Neural progenitor cell (in vitro differentiated cells): ENCODE data around the gene APBB2. TPM values are rescaled to one million over a fixed set of nuclear protein-coding genes. Genes with fewer than 3 reads are reported as not detected.

Source experiments
- DNase-seq: peaks from one replicate; pipeline ENCODE4 v3.0.0-alpha.2; 2016; ENCODE audit warnings: low spot score
- H2AFZ ChIP-seq: fragments of 200-600 bp; sonication (generic); replicated peaks from 2 replicates; pipeline ENCODE4 v1.6.1; 2016; ENCODE audit warnings: antibody characterized with exemption
- H3F3A ChIP-seq: fragments of 200-600 bp; sonication (generic); 2 replicates; pipeline ENCODE4 v1.6.1; 2016; ENCODE audit warnings: antibody characterized with exemption, low read depth
- H3K27ac ChIP-seq: fragments of 200-600 bp; sonication (generic); 2 replicates; pipeline ENCODE4 v1.5.1; 2016; ENCODE audit warnings: mild to moderate bottlenecking
- H3K27me3 ChIP-seq: fragments of 200-600 bp; sonication (generic); 2 replicates; pipeline ENCODE4 v1.6.1; 2016; ENCODE audit warnings: mild to moderate bottlenecking, moderate library complexity
- H3K36me3 ChIP-seq: fragments of 200-600 bp; sonication (generic); 2 replicates; pipeline ENCODE4 v1.5.1; 2016
- H3K4me1 ChIP-seq: fragments of 200-600 bp; sonication (generic); 2 replicates; pipeline ENCODE4 v1.6.1; 2016; ENCODE audit warnings: mixed run types
- H3K4me2 ChIP-seq: fragments of 200-600 bp; sonication (generic); 2 replicates; pipeline ENCODE4 v1.6.1; 2016
- H3K4me3 ChIP-seq: fragments of 200-600 bp; sonication (generic); 2 replicates; pipeline ENCODE4 v1.5.1; 2016
- H3K79me2 ChIP-seq: fragments of 200-600 bp; sonication (generic); 2 replicates; pipeline ENCODE4 v1.6.1; 2016; ENCODE audit warnings: low read depth
- H3K9ac ChIP-seq: fragments of 200-600 bp; sonication (generic); 2 replicates; pipeline ENCODE4 v1.6.1; 2016
- H3K9me3 ChIP-seq: fragments of 200-600 bp; sonication (generic); 2 replicates; pipeline ENCODE4 v1.5.1; 2016; ENCODE audit warnings: low read depth
- H4K20me1 ChIP-seq: fragments of 200-600 bp; sonication (generic); 2 replicates; pipeline ENCODE4 v1.6.1; 2016; ENCODE audit warnings: low read depth
- H3K27ac Mint-ChIP-seq: 3 replicates; pipeline ENCODE4 v1.8.0; 2021; ENCODE audit warnings: mixed read lengths
- H3K27me3 Mint-ChIP-seq: 2 replicates; pipeline ENCODE4 v1.8.0; 2022; ENCODE audit warnings: low read depth, mild to moderate bottlenecking, inconsistent platforms, moderate library complexity, mixed read lengths; ENCODE audit not compliant: insufficient read depth
- H3K36me3 Mint-ChIP-seq: 3 replicates; pipeline ENCODE4 v1.8.0; 2021; ENCODE audit warnings: mixed read lengths
- H3K4me1 Mint-ChIP-seq: 3 replicates; pipeline ENCODE4 v1.8.0; 2021; ENCODE audit warnings: mixed read lengths
- H3K4me3 Mint-ChIP-seq: 3 replicates; pipeline ENCODE4 v1.8.0; 2021; ENCODE audit warnings: mild to moderate bottlenecking, moderate library complexity, mixed read lengths
- H3K9me3 Mint-ChIP-seq: 3 replicates; pipeline ENCODE4 v1.8.0; 2020; ENCODE audit warnings: mixed read lengths
- EZH2 ChIP-seq: fragments of 200-600 bp; sonication (generic); IDR thresholded peaks from 2 replicates; pipeline ENCODE4 v1.6.1; 2017; ENCODE audit warnings: antibody characterized with exemption, mild to moderate bottlenecking, moderate library complexity
- EZH2phosphoT487 ChIP-seq: fragments of 200-600 bp; sonication (generic); IDR thresholded peaks from 2 replicates; pipeline ENCODE4 v1.6.1; 2017; ENCODE audit warnings: antibody characterized with exemption
- total RNA-seq: library from RNA; depleted of rRNA; stranded (reverse); fragments of >200 nt; gene quantifications from 2 replicates; pipeline ENCODE4 v1.2.3, GENCODE V29; 2015; ENCODE audit warnings: low replicate concordance
- TF ChIP-seq, protein P1 (sequence below): fragments of 200-600 bp; sonication (generic); IDR thresholded peaks from 2 replicates; pipeline ENCODE4 v1.5.1; 2017; ENCODE audit warnings: antibody characterized with exemption, mild to moderate bottlenecking

Gene APBB2
- total RNA-seq, 1 donor from 2014 or later = 83.2 TPM

DNA sequence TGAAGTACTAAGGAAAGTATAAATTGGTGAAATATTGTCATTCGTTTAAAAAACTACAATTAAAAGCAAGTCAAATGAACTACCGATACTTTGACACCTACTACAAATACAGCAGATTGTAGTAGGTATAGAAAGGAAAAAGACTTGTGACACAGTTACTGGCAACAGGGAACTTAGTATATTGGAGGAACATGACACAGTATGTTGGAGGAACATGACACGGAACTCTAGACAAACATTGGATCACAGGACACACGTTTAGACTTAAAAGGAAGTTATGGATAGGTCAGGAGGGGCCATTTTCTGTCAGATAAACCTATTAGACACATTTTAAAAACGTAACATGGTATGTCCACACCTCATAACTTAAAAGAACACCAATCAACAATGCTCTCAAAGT, 132.5 kb downstream of the APBB2 start:
- no peak overlapping the region for H3K27ac Mint-ChIP-seq
- no peaks in the 10 kb centered on the region for H3K79me2 ChIP-seq
- no peak overlapping the region for H2AFZ ChIP-seq
- TF ChIP-seq EZH2phosphoT487 (no peak), EZH2 (no peak)
- TF ChIP-seq, protein P1, sequence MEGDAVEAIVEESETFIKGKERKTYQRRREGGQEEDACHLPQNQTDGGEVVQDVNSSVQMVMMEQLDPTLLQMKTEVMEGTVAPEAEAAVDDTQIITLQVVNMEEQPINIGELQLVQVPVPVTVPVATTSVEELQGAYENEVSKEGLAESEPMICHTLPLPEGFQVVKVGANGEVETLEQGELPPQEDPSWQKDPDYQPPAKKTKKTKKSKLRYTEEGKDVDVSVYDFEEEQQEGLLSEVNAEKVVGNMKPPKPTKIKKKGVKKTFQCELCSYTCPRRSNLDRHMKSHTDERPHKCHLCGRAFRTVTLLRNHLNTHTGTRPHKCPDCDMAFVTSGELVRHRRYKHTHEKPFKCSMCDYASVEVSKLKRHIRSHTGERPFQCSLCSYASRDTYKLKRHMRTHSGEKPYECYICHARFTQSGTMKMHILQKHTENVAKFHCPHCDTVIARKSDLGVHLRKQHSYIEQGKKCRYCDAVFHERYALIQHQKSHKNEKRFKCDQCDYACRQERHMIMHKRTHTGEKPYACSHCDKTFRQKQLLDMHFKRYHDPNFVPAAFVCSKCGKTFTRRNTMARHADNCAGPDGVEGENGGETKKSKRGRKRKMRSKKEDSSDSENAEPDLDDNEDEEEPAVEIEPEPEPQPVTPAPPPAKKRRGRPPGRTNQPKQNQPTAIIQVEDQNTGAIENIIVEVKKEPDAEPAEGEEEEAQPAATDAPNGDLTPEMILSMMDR = no peak
- no peaks in the 10 kb centered on the region for H3F3A ChIP-seq
- peaks cover 5% of the 10 kb centered on the region for H3K9me3 ChIP-seq
- no peak for DNase-seq
- H3K4me1 ChIP-seq = peaks cover 10% of the 10 kb centered on the region
- H3K4me3 ChIP-seq = no peak overlapping the region
- H3K4me3 Mint-ChIP-seq = no peak overlapping the region
- H3K9ac ChIP-seq = no peak overlapping the region
- H3K27me3 ChIP-seq = no peaks in the 10 kb centered on the region
- H3K4me1 Mint-ChIP-seq = peaks cover 2% of the 10 kb centered on the region
- H3K36me3 ChIP-seq = peaks cover 4% of the 10 kb centered on the region
- H4K20me1 ChIP-seq = no peaks in the 10 kb centered on the region
- no peaks in the 10 kb centered on the region for H3K36me3 Mint-ChIP-seq
- H3K9me3 Mint-ChIP-seq = peaks cover 11% of the 10 kb centered on the region
- H3K27ac ChIP-seq = no peak overlapping the region
- peaks cover 2% of the 10 kb centered on the region for H3K27me3 Mint-ChIP-seq
- H3K4me2 ChIP-seq = no peak overlapping the region

DNA sequence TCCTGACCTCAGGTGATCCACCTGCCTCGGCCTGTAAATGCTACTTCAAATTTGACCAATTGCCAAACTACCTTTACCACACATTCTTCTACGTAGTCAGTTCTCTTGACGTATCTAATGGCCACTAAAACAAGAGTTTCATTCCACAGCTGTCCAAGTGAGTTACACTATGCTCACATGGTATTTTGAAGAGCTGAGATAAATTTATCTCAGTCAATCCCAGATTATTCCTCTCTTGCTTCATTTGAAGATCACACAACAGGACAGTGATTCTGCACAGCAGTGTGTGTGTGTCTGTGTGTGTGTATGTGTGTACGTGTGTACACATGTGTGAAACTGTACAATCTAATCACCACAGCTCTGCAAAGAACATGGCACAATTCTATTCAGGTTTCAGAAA, 133.4 kb downstream of the APBB2 start:
- no peaks in the 10 kb centered on the region for H3F3A ChIP-seq
- no peaks in the 10 kb centered on the region for H3K27me3 ChIP-seq
- no peak overlapping the region for H3K4me3 Mint-ChIP-seq
- no peak for TF ChIP-seq EZH2
- no peak for TF ChIP-seq EZH2phosphoT487
- TF ChIP-seq, protein P1 = no peak
- DNase-seq = no peak
- peaks cover 2% of the 10 kb centered on the region for H3K27me3 Mint-ChIP-seq
- H3K4me2 ChIP-seq = no peak overlapping the region
- no peak overlapping the region for H3K27ac ChIP-seq
- H2AFZ ChIP-seq = no peak overlapping the region
- H4K20me1 ChIP-seq = no peaks in the 10 kb centered on the region
- no peak overlapping the region for H3K9ac ChIP-seq
- H3K27ac Mint-ChIP-seq = no peak overlapping the region
- peaks cover under 1% of the 10 kb centered on the region for H3K9me3 ChIP-seq
- H3K4me1 Mint-ChIP-seq = peaks cover 2% of the 10 kb centered on the region
- H3K36me3 ChIP-seq = peaks cover 2% of the 10 kb centered on the region
- no peaks in the 10 kb centered on the region for H3K36me3 Mint-ChIP-seq
- H3K4me3 ChIP-seq = no peak overlapping the region
- H3K4me1 ChIP-seq = peaks cover 10% of the 10 kb centered on the region
- peaks cover 2% of the 10 kb centered on the region for H3K9me3 Mint-ChIP-seq
- no peaks in the 10 kb centered on the region for H3K79me2 ChIP-seq

DNA sequence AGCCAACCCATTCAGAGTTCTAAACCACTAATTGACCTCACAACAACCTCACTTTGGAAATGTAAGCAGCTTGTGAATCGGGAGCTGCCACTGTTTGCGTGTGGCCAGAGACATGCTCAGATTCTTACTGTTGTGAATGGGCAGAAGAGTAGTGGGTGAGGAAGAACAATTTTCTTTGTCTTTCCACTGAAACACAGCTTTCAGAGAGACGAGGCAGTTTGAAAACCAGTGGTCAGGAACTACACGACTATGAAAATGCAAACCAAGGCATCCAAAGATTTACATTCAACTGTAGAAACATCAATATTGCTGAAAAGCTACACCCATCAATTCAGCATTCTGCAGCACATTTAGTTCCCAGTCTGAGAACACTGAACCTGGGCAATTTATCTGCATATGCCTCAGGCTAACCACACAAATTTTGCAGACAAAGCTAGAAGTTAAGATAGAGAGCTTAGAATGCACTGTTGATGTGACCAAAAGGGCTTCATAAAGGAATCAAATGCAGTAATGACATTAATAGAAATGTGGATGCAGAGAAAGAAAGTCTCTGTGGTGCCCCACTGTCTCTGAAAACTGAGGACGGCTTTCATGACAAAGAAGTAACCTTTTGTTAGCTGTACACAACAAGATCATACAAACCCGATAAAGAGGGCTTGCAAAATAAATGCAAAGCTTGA, 134.3 kb downstream of the APBB2 start:
- H3K4me3 ChIP-seq = no peak overlapping the region
- peaks cover 10% of the 10 kb centered on the region for H3K4me1 ChIP-seq
- Mint-ChIP-seq H3K36me3 (no peaks in the 10 kb centered on the region), H3K4me1 (peaks cover 2% of the 10 kb centered on the region), H3K4me3 (no peak overlapping the region), H3K27me3 (peaks cover 2% of the 10 kb centered on the region), H3K27ac (peak overlapping the region; percentile 50), H3K9me3 (no peaks in the 10 kb centered on the region)
- no peaks in the 10 kb centered on the region for H3K27me3 ChIP-seq
- no peaks in the 10 kb centered on the region for H3K36me3 ChIP-seq
- H3K9me3 ChIP-seq = no peaks in the 10 kb centered on the region
- H3K27ac ChIP-seq = no peak overlapping the region
- H3F3A ChIP-seq = no peaks in the 10 kb centered on the region
- no peak overlapping the region for H3K4me2 ChIP-seq
- no peak overlapping the region for H2AFZ ChIP-seq
- H3K79me2 ChIP-seq = no peaks in the 10 kb centered on the region
- H4K20me1 ChIP-seq = no peaks in the 10 kb centered on the region
- H3K9ac ChIP-seq = no peak overlapping the region
- DNase-seq = no peak
- TF ChIP-seq EZH2phosphoT487 (no peak), EZH2 (no peak)
- TF ChIP-seq, protein P1 = no peak
